Natural killer cell treated with Interleukin-12 subunit alpha and Interleukin-12 subunit beta and Interleukin-15 and Interleukin-18, amount 100 ng/mL, for 72 hours (primary cell): Measurements from ENCODE around the gene DHRS7. TPM values are rescaled to one million over a fixed set of nuclear protein-coding genes. Genes with fewer than 3 reads are reported as not detected.

ENCODE experiments used
- ATAC-seq, 2 donors: fragments of 150-1000 bp; cut with Tn5 transposase in 1 of 2; sonication (Bioruptor Pico), chemical (Tn5 transposase) in 1 of 2; 2 replicates each; pipeline ENCODE4 v1.10.0; 2021
- DNase-seq: peaks from one replicate; pipeline ENCODE4 v3.0.0; 2022; ENCODE audit warnings: low spot score
- H3K27ac Mint-ChIP-seq, 2 donors: 1 replicate in 1 of 2; 2 replicates in 1 of 2; pipeline ENCODE4 v1.8.0; 2022; ENCODE audit warnings: mixed read lengths in 2 of 2, mild to moderate bottlenecking in 1 of 2, moderate library complexity in 1 of 2
- H3K27me3 Mint-ChIP-seq, 2 donors: 1 replicate in 1 of 2; 2 replicates in 1 of 2; pipeline ENCODE4 v1.8.0; 2022; ENCODE audit warnings: mixed read lengths in 2 of 2
- H3K36me3 Mint-ChIP-seq: one replicate; pipeline ENCODE4 v1.8.0; 2022; ENCODE audit warnings: mixed read lengths
- H3K4me1 Mint-ChIP-seq, 2 donors: 1 replicate in 1 of 2; 2 replicates in 1 of 2; pipeline ENCODE4 v1.8.0; 2022; ENCODE audit warnings: low read depth in 2 of 2, mixed read lengths in 2 of 2, mild to moderate bottlenecking in 1 of 2
- H3K4me3 Mint-ChIP-seq: one replicate; pipeline ENCODE4 v1.8.0; 2022; ENCODE audit warnings: mixed read lengths
- H3K9me3 Mint-ChIP-seq: 2 replicates; pipeline ENCODE4 v1.8.0; 2022; ENCODE audit warnings: mixed read lengths
- total RNA-seq, 2 donors: library from RNA; stranded (reverse); gene quantifications; one replicate each; pipeline ENCODE4 v1.2.3, GENCODE V29; 2022

Gene DHRS7
- total RNA-seq, 2 donors from 2014 or later, result 59.0 to 105 TPM

DNA sequence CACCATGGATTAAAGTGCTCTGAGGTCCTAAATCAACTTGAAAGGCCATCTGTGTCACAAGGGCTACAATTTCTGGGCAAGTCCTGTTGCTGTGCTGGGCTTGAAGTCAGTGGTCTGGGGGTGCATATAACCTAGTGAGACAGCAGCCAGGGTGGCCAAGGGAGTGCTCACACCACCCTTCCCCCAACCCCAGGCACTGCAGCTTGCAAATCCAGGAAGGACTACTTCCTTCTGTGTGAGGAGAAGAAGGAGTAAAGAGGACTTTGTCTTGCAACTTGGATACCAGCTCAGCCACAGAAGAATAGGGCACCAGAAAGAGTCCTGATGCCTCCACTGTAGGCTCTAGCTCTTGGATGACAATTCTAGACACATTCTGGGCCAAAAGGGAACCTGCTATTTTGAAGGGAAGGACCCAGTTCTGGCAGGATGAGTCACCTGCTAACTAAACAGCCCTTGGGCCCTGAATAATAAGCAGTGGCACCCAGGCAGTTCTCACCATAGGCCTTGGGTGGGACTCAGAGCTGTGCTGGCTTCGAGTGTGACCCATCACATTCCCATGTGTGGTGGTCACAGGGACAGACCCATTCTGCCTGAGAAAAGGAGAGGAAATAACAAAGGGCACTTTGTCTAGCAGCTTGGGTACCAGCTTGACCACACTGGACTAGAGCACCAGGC, 32.6 kb upstream of the DHRS7 start:
- H3K4me1 Mint-ChIP-seq, result peaks cover 0 to 8% of the 10 kb centered on the region in 2 donors
- peaks cover 12 to 20% of the 10 kb centered on the region in 2 donors for H3K27me3 Mint-ChIP-seq
- peaks cover 7% of the 10 kb centered on the region for H3K9me3 Mint-ChIP-seq
- no peak for DNase-seq
- no peak for ATAC-seq
- no peak overlapping the region for H3K4me3 Mint-ChIP-seq
- peaks cover 18% of the 10 kb centered on the region for H3K36me3 Mint-ChIP-seq
- H3K27ac Mint-ChIP-seq, result no peak overlapping the region

- Mint-ChIP-seq H3K9me3 (peaks cover 7% of the 10 kb centered on the region), H3K4me1 (peaks cover 0 to 8% of the 10 kb centered on the region in 2 donors), H3K4me3 (no peak overlapping the region), H3K27ac (peak overlapping the region in 1 of 2 donors; percentile 76), H3K27me3 (peaks cover 8 to 15% of the 10 kb centered on the region in 2 donors), H3K36me3 (peaks cover 15% of the 10 kb centered on the region)
- DNase-seq, result no peak
- ATAC-seq, result no peak
Measured at GRCh38 chr14:60196291-60196690, 31.1 kb upstream of the DHRS7 start.

DNA sequence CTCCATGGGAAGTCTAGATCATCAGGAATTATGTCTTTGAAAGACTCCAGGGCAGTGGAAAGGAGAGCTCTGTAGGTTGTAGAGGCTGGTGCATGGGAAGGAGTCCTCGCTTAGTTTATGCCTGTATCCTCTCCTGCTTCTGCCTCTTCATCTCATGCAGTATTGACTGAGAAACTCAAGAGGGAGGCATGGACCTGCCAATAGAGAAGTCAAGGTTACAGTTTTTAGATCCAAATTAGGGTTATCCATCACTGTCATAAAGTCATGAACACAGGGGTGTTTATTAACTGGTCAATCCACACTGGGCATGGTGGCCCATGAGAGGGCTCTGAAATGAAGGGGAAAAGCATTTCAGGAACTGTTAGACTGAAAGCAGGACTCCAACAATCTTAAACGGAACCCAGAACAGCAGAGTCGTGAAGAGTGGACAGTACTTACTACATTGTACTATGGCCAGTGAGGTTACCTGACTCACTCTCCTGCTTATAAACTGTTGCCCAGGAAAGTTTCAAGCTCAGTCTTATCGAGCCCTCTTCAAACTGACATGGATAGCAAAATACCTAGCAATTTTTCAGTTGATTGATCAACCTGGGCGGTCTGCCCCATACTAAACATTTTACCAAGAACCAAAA, 30.1 kb upstream of the DHRS7 start:
- no peak overlapping the region for H3K27ac Mint-ChIP-seq
- DNase-seq, result no peak

GRCh38 chr14:60189923-60190840, 25.0 kb upstream of the DHRS7 start:
- H3K27me3 Mint-ChIP-seq, result peaks cover 0 to 2% of the 10 kb centered on the region in 2 donors
- H3K4me3 Mint-ChIP-seq, result no peak overlapping the region
- no peaks in the 10 kb centered on the region for H3K36me3 Mint-ChIP-seq
- ATAC-seq, result no peak
- no peak for DNase-seq
- no peak overlapping the region for H3K27ac Mint-ChIP-seq
- H3K4me1 Mint-ChIP-seq, result no peaks in the 10 kb centered on the region
- H3K9me3 Mint-ChIP-seq, result no peaks in the 10 kb centered on the region

More for the DNA sequence above, 30.1 kb upstream of the DHRS7 start:
- Mint-ChIP-seq H3K36me3 (peaks cover 13% of the 10 kb centered on the region), H3K27me3 (peaks cover 6 to 12% of the 10 kb centered on the region in 2 donors), H3K4me3 (no peak overlapping the region), H3K4me1 (peaks cover 0 to 8% of the 10 kb centered on the region in 2 donors), H3K9me3 (peaks cover 7% of the 10 kb centered on the region)
- no peak for ATAC-seq

DNA sequence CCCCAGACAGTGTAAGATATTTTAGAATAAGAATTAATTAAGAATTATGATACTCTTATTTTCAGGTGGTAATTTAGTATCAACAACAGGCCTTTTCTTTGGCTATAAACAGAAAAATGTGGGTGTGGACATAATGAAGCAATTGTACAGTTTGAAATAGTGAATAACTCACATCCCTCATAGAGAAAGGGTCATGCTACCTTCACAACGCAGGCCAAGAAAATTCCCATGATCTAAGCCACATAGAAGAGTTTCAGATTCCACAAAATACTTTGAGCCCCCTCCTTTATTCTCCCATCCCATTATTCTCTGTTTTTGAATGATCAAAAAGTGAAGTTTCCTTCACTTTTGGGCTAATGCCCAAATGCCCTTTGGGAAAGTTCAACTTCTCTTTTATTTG, 23.5 kb upstream of the DHRS7 start:
- no peak overlapping the region for H3K4me3 Mint-ChIP-seq

DNA sequence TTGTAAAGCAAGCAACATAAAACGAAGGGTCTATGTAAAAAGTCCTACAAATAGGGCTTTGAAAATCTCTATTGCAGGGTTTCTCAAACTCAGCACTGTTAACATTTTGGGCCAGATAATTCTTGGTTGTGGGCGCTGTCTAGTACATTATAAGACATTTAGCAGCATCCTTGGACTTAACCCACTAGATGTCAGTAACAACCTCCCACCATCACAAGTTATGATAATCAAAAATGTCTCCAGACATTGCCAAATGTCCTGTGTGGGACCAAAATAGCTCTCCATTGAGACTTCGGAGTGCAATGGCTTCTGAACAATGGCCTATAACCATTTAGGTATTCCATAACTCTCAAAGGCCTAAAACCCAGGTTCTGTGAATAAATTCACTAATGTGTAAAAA, 22.9 kb upstream of the DHRS7 start:
- no peak for ATAC-seq
- Mint-ChIP-seq H3K4me1 (peaks cover 9 to 13% of the 10 kb centered on the region in 2 donors), H3K27me3 (peaks cover 0 to 2% of the 10 kb centered on the region in 2 donors), H3K9me3 (no peaks in the 10 kb centered on the region), H3K36me3 (no peaks in the 10 kb centered on the region), H3K27ac (no peak overlapping the region), H3K4me3 (no peak overlapping the region)
- no peak for DNase-seq

More for the DNA sequence above, 23.5 kb upstream of the DHRS7 start:
- no peaks in the 10 kb centered on the region for H3K36me3 Mint-ChIP-seq
- H3K27me3 Mint-ChIP-seq, result peaks cover 0 to 2% of the 10 kb centered on the region in 2 donors
- H3K4me1 Mint-ChIP-seq, result peaks cover 4 to 9% of the 10 kb centered on the region in 2 donors
- no peaks in the 10 kb centered on the region for H3K9me3 Mint-ChIP-seq
- no peak for DNase-seq
- ATAC-seq, result no peak
- H3K27ac Mint-ChIP-seq, result no peak overlapping the region

- ATAC-seq, result no peak
- no peaks in the 10 kb centered on the region for H3K27me3 Mint-ChIP-seq
- DNase-seq, result no peak
Measured at GRCh38 chr14:60184905-60185555, 19.8 kb upstream of the DHRS7 start.

DNA sequence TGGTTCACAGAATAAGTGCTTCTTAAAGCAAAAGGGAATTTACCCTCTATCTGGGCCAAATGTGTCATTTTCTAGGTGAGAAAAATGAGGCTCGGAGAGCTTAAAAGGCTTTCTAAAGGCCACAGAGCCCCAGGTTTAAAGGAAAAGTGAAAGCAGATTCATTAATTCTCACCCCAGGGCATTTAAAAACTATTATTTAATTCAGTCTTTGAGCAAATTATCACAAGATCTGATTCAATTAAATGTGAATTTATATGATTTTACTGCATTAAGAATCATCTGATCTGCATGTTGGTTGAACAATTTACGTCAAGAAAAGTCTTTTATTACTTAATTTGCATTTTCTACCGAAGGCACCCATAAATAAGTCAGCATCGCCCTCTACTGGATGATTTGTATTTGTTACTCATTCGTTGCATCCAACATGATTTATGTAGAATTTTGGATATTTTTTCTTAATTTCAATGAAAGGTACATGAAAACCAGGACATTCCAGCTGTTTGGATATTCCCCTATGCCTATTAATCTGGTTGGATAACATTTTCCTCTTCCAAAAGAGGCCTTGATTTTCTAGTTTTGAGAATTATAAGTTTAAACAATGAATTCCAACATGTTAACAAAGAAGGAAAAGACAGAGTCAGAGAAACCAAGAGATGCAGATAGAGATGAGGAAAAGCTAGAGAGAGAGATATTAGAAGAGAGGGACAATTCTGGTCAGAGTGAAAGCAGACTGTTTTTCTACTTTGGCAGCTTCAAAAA, 19.1 kb upstream of the DHRS7 start:
- H3K27me3 Mint-ChIP-seq, result no peaks in the 10 kb centered on the region
- no peaks in the 10 kb centered on the region for H3K9me3 Mint-ChIP-seq
- peaks cover 11 to 18% of the 10 kb centered on the region in 2 donors for H3K4me1 Mint-ChIP-seq
- H3K4me3 Mint-ChIP-seq, result peak overlapping the region; percentile 75
- H3K36me3 Mint-ChIP-seq, result no peaks in the 10 kb centered on the region
- ATAC-seq (peak; percentile 70 to 82), DNase-seq (peak; percentile 64)
- peak overlapping the region; percentile 83 to 92 for H3K27ac Mint-ChIP-seq

More at GRCh38 chr14:60184905-60185555, 19.8 kb upstream of the DHRS7 start:
- no peaks in the 10 kb centered on the region for H3K9me3 Mint-ChIP-seq
- H3K27ac Mint-ChIP-seq, result peak overlapping the region; percentile 83 to 92
- H3K4me3 Mint-ChIP-seq, result no peak overlapping the region
- H3K4me1 Mint-ChIP-seq, result peaks cover 11 to 18% of the 10 kb centered on the region in 2 donors
- H3K36me3 Mint-ChIP-seq, result no peaks in the 10 kb centered on the region

- Mint-ChIP-seq H3K4me3 (peak overlapping the region; percentile 75), H3K4me1 (peaks cover 11 to 18% of the 10 kb centered on the region in 2 donors), H3K27ac (peak overlapping the region; percentile 83 to 92), H3K9me3 (no peaks in the 10 kb centered on the region), H3K27me3 (no peaks in the 10 kb centered on the region), H3K36me3 (no peaks in the 10 kb centered on the region)
- DNase-seq (no peak), ATAC-seq (peak; percentile 49 to 59)
Measured at GRCh38 chr14:60183741-60184140, 18.5 kb upstream of the DHRS7 start.

- peaks cover 11 to 18% of the 10 kb centered on the region in 2 donors for H3K4me1 Mint-ChIP-seq
- H3K4me3 Mint-ChIP-seq, result peak overlapping the region; percentile 24
- H3K27ac Mint-ChIP-seq, result peak overlapping the region; percentile 83 to 92
- no peaks in the 10 kb centered on the region for H3K27me3 Mint-ChIP-seq
- H3K9me3 Mint-ChIP-seq, result no peaks in the 10 kb centered on the region
- DNase-seq (no peak), ATAC-seq (no peak)
- no peaks in the 10 kb centered on the region for H3K36me3 Mint-ChIP-seq
Measured at GRCh38 chr14:60183138-60183537, 17.9 kb upstream of the DHRS7 start.

DNA sequence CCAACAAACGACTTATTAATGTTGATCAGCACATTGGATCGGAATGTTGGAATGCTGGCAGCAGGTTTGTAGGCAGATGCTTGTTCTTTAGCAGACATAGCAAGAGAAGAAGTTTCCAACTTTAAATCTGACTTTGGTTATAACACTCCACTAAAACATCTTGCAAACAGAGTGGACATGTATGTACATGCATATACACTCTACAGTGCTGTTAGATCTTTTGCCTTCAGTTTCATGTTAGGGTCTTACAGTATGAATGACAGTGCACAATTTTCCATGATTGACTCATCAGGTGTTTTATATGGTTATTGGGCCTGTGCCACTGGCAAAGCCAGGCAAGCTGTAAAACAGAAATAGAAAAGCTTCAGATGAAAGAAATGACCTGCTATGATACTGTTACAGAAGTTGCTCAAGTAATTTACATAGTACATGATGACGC, 14.3 kb upstream of the DHRS7 start:
- Mint-ChIP-seq H3K4me1 (peaks cover 11 to 15% of the 10 kb centered on the region in 2 donors), H3K4me3 (no peak overlapping the region), H3K36me3 (no peaks in the 10 kb centered on the region), H3K9me3 (no peaks in the 10 kb centered on the region), H3K27ac (no peak overlapping the region), H3K27me3 (peaks cover 0 to 9% of the 10 kb centered on the region in 2 donors)
- ATAC-seq, result no peak
- DNase-seq, result no peak

DNA sequence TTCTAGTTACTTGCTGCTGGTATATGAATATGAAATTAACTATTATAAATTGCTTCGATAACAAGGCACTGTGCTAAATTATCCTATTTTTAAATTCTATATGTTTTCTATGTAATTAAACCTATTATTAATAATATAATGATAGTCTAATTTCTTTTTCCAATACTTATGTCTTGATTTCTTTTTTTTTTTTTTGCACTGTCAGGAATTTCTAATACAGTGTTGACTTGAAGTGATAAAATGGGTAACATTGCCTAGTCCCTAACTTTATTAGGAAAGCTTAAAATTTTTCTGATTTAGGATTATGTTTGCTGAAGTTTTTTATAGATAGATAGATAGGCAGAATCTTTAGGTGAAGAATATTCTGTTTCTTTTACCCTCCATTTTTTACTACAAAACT, 13.6 kb upstream of the DHRS7 start:
- DNase-seq, result no peak
- Mint-ChIP-seq H3K4me1 (peaks cover 9 to 10% of the 10 kb centered on the region in 2 donors), H3K4me3 (no peak overlapping the region), H3K27ac (no peak overlapping the region), H3K9me3 (no peaks in the 10 kb centered on the region), H3K27me3 (peaks cover 0 to 13% of the 10 kb centered on the region in 2 donors), H3K36me3 (no peaks in the 10 kb centered on the region)
- no peak for ATAC-seq
